Smooth muscle cell of the umbilical artery (primary cell): ENCODE data around the gene TENM3. TPM values are rescaled to one million over a fixed set of nuclear protein-coding genes. Genes with fewer than 3 reads are reported as not detected.

ENCODE experiments used
- total RNA-seq: library from RNA; depleted of rRNA; stranded (reverse); fragments of >200 nt; gene quantifications from 2 replicates; pipeline ENCODE4 v1.2.3, GENCODE V29; 2014

TENM3 gene
- 28.5 and 44.3 TPM in 2 replicates for total RNA-seq

DNA sequence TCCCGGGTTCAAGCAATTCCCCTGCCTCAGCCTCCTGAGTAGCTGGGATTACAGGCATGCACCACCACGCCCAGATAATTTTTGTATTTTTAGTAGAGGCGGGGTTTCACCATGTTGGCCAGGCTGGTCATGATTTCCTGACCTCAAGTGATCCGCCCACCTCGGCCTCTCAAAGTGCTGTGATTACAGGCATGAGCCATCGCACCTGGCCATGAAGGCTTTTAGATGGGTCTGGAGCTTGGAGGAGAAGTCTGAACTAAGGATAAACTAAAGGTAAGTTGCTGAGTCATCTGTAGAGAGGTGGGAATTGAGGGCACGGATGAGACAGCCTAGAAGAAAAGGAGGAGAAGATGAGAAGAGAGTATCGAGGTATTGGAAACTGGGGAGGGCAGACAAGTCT, at the start of gene TENM3:
Gene TENM3, plus strand, starts transcription at position 199 of the 400 bp plus-strand sequence. CDS start 80,619 bp downstream, outside the sequence.

